DOHH2 (cell line): ENCODE results near the gene YES1.

Experiments used
- EZH2phosphoT487 ChIP-seq: fragments of 200-600 bp; sonication (generic); IDR thresholded peaks from 2 replicates; pipeline ENCODE4 v1.6.1; 2017; ENCODE audit warnings: borderline replicate concordance, mild to moderate bottlenecking, antibody characterized with exemption, low read length, moderate library complexity, mixed read lengths
- TF ChIP-seq, protein P1 (sequence below): fragments of 200-600 bp; sonication (generic); IDR thresholded peaks from one replicate; pipeline ENCODE4 v1.5.1; 2014; ENCODE audit warnings: antibody characterized with exemption, mild to moderate bottlenecking, low read depth, low read length; ENCODE audit not compliant: poor library complexity, severe bottlenecking

DNA sequence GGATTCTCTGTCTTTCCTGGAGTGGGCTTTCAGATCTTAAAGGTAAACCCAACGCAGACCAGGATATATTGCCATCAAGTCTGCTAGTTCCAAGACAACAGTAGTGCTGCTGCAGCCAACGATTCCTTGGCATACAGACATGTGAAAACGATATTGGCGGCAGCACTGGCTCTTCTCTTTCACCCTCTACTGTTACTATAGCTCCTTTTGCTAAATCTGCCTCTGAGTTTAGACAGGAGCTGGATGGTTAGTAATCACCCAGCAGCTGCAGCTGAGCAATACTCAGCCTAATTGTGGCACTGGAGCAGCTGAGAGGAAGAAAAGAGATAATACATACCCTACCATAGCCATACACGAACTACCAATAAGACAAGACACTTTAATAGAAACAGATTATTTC is 4.0 kb downstream of the YES1 start:
- TF ChIP-seq, protein P1, sequence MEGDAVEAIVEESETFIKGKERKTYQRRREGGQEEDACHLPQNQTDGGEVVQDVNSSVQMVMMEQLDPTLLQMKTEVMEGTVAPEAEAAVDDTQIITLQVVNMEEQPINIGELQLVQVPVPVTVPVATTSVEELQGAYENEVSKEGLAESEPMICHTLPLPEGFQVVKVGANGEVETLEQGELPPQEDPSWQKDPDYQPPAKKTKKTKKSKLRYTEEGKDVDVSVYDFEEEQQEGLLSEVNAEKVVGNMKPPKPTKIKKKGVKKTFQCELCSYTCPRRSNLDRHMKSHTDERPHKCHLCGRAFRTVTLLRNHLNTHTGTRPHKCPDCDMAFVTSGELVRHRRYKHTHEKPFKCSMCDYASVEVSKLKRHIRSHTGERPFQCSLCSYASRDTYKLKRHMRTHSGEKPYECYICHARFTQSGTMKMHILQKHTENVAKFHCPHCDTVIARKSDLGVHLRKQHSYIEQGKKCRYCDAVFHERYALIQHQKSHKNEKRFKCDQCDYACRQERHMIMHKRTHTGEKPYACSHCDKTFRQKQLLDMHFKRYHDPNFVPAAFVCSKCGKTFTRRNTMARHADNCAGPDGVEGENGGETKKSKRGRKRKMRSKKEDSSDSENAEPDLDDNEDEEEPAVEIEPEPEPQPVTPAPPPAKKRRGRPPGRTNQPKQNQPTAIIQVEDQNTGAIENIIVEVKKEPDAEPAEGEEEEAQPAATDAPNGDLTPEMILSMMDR, result no peak
- TF ChIP-seq EZH2phosphoT487, result no peak
